NCI-H2227 (cell line): ENCODE measurements around the gene TMEM178B.
A peak's percentile ranks its signal among the peaks of the same experiment; 100 is the strongest.

Experiments used
- DNase-seq: peaks from one replicate; lab custom pipeline; 2025; ENCODE audit not compliant: unreplicated experiment; lab: John Stamatoyannopoulos, UW

Gene TMEM178B

GRCh38 chr7:141456711-141457110 is 382.8 kb downstream of the TMEM178B start:
- DNase-seq, result no peak

- DNase-seq, result peak; percentile 79
Observed at GRCh38 chr7:141460781-141461715, 387.2 kb downstream of the TMEM178B start.

GRCh38 chr7:141461924-141462323 is 388.1 kb downstream of the TMEM178B start:
- DNase-seq, result no peak

- DNase-seq, result no peak
Observed at GRCh38 chr7:141462958-141463357, 389.1 kb downstream of the TMEM178B start.

- DNase-seq, result no peak
Observed at GRCh38 chr7:141463986-141464385, 390.1 kb downstream of the TMEM178B start.

DNA sequence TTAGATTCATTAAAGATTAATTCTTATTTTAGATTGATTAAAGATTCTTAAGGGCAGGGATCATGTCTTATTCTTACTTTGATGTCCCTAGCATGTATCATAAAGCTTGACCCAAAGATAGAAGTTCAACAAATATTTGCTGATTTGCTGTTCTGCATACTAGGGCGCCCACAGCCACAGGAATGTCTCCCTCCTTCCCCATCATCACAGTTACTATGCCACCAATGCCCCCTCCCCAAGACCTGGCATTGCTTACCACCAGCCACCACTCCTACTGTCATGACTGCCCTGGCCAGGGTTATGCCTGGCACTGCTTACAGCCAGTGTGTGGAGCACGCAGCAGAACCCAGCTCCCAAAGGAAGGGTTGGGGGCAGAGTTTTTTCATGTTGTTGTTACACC is 390.7 kb downstream of the TMEM178B start:
- no peak for DNase-seq

DNA sequence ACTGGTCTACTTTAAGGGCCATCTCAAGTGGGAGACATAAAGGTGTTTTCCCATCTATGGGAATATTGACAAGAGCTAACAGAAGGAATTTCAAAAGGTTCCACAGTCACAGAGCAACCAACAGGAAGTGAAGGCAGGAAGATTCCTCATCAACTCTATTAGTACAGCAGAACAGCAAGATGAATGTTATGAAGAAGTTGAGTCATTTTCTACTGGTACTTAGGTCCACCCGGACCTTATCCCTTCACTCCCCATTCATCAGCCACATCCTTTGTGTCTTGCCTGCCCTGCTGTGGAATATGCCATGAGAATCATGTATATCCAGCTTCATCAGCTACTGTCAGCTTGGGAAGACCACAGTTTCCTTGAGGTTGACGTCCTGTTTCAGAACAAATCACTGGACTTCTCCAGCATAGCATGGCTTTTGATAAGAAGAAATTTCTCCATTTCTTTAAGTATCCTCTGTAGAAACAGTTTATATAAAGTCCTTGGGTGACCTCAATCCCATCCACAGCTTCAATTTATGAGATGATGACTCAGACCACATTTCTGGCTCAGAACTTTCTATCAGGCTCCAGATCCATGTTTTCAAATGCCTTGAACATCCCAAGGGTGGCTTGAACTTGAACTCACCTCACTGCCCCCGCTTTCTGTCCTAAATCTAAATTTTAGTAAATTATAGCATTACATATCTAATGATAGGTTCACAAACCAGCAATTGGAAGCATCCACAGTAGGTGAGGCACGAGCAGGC is 392.5 kb downstream of the TMEM178B start:
- DNase-seq, result peak; percentile 28

GRCh38 chr7:141468341-141468740 is 394.5 kb downstream of the TMEM178B start:
- no peak for DNase-seq

DNA sequence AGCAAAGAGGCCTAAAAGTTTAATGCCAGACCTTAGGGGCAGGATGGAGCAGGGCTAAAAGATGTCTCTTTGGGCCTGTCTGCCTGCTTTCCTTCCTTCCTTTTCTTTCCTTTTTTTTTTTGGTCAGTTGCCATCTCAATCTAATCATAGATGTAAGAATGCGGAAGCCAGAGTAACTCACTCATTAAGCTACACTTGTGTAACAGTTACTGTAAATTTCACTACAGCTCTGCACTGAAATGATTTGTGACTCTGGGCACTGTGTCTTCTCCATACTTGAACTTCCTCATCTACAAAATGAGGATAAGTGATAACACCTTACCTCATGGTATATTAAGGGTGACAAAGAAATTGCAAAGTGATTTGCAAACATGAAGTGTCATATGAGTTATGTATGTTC is 401.8 kb downstream of the TMEM178B start:
- no peak for DNase-seq

DNA sequence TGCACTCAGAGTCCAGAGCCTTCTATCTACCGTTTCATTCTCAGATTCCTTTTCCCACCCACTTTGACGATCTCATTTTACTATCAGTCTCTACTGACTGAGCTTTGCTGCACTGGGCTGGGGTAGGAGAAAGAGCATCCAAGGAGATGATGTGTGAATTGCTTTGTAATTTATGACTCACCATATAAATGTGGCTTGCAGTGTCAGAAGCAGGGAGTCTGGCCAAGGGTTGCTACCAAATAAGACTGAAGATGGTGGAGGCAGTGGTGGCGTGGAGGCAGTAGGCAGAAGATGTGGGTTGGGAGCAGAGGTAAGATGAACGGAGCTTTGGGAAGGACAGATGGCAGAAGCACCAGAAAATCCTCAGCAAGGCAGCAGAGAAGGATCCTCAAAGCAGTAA is 404.0 kb downstream of the TMEM178B start:
- DNase-seq, result no peak

DNA sequence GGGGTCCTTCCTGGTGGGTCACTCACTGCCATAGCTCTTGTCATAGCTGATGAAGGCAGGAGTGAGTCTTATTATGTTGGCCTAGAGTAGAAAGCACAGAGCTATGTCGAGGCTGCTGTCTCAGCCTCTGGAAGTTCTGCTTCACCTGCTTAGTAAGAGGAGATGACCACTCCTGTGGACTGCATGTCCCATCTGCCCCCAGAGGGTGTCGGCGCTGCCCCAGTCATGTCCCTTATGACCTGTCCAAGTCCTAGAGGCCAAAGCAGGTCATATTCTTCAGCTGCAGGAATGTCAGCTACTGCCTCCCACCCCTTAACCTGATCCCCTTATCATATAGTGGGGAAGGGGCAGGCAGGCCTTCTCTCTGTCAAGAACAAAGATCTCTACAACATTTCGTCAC is 405.0 kb downstream of the TMEM178B start:
- no peak for DNase-seq

- DNase-seq, result no peak
Observed at GRCh38 chr7:141480953-141481352, 407.1 kb downstream of the TMEM178B start.

DNA sequence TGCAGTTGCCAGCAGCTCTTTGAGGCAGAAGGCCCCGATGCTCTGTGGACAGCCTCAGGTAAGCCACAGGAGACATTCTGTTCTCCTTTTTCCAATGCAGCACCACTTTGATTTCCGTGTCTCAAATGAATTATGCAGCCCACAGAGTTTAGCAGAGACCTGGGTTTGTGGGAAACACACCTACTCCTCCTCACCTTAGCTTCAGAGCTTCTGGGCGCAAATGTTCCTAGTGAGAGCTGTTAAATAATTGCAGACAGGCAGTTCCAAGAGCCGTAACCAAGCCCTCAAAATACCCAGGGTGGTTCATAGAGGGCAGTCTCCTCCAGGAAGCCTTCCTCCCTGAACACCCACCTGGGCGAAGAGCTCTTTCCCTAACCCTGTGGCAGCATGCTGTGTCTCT is 408.1 kb downstream of the TMEM178B start:
- no peak for DNase-seq

DNA sequence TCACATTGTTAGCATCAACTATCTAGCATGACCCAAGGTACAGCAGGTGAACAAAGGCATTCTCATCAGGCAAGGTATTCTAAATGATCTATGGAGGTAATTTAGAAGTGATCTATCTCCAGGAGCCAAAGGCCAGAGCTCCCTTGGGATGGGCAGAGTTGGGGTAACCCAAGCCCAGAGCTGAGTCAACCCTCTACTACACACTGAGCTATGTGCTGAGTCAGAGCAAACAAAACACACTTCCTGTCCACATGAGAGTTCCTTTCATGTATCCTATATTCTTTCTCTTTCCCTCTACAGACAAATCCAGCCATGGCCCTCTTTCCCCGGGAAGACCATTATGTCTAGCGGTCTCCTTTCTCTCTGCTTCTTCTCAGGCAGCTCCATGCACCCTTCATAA is 409.2 kb downstream of the TMEM178B start:
- no peak for DNase-seq

DNA sequence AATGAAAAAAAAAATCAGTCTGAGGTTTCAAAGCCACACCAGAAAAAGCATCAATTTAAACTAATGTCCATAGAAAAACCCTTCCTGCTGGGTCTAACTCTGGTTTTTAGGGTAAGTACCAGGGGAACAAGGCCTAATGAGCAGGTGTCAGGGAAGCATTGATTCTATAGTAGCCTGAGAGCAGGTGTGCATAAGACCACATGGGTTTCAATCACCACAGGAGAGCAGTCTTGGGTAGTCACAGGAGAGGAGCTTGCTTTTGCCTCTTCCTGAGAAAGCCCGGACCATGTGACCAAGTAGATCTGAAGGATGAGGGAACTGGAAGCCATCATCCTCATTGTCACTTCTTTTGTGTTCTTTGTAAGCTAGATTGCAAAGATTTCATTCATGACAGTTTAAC is 411.0 kb downstream of the TMEM178B start:
- DNase-seq, result peak; percentile 65

- no peak for DNase-seq
Observed at GRCh38 chr7:141486959-141487358, 413.1 kb downstream of the TMEM178B start.

DNA sequence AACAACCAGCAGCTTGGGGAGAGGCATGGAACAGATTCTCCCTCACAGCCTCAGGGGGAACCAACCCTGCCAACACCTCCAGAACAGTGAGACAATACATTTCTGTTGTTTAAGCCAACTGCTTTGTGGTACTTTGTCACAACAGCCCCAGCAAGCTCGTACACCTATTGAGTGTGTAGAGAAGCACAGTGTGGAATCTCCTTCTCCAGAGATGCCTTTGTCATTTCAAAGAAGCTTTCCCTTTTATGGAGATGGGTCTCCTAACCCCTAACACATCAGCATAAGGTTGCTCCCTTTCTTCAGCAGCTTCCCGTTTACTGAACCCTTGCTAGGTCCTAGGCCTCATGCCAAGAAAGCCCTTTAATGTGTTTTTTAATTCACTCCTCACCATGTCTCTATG is 416.6 kb downstream of the TMEM178B start:
- DNase-seq, result no peak

GRCh38 chr7:141495057-141495456 is 421.2 kb downstream of the TMEM178B start:
- no peak for DNase-seq

- no peak for DNase-seq
Observed at GRCh38 chr7:141497391-141497790, 423.5 kb downstream of the TMEM178B start.

- no peak for DNase-seq
Observed at GRCh38 chr7:141500608-141501007, 426.7 kb downstream of the TMEM178B start.

GRCh38 chr7:141501451-141501850 is 427.6 kb downstream of the TMEM178B start:
- DNase-seq, result no peak

GRCh38 chr7:141511316-141511675 is 437.4 kb downstream of the TMEM178B start:
- DNase-seq, result no peak
